Measurements from ENCODE around the gene PHTF2. TPM values are rescaled to one million over a fixed set of nuclear protein-coding genes. Genes with fewer than 3 reads are reported as not detected.

Gene PHTF2
- total RNA-seq, 1 donor from 2014 or later, result 27.0 TPM

GRCh38 chr7:77843194-77843593, 44.6 kb downstream of the PHTF2 start:
- H3K27ac Mint-ChIP-seq (ENCODE audit: unreplicated experiment), result no peak overlapping the region
- Histone ChIP-seq H3K9me3 (ENCODE audit: insufficient read depth, low read depth, low read length) (no peaks in the 10 kb centered on the region), H4K20me1 (ENCODE audit: insufficient read depth, low read length) (no peaks in the 10 kb centered on the region), H3K9ac (ENCODE audit: low read length) (no peak overlapping the region), H3K36me3 (ENCODE audit: insufficient read depth, low read length) (no peaks in the 10 kb centered on the region), H3K4me1 (ENCODE audit: insufficient read depth, low read length) (no peaks in the 10 kb centered on the region), H3K27me3 (ENCODE audit: insufficient read depth, low read length) (no peaks in the 10 kb centered on the region), H3K4me2 (ENCODE audit: low read length) (no peak overlapping the region), H2AFZ (ENCODE audit: low read depth, low read length) (no peak overlapping the region), H3K4me3 (ENCODE audit: insufficient read depth, low read depth, low read length) (no peak overlapping the region), H3K27ac (ENCODE audit: low read depth, low read length) (no peak overlapping the region), H3K79me2 (ENCODE audit: insufficient read depth, low read length) (peaks cover 2% of the 10 kb centered on the region)
- H3K9me3 Mint-ChIP-seq (ENCODE audit: unreplicated experiment), result no peaks in the 10 kb centered on the region
- FAIRE-seq (no peak), DNase-seq (ENCODE audit: low read depth) (no peak)
- no peaks in the 10 kb centered on the region for H3K4me1 Mint-ChIP-seq (ENCODE audit: low read depth, unreplicated experiment)
- no peak overlapping the region for H3K4me3 Mint-ChIP-seq (ENCODE audit: unreplicated experiment)
- H3K27me3 Mint-ChIP-seq (ENCODE audit: low read depth, unreplicated experiment), result no peaks in the 10 kb centered on the region
- no peak for TF ChIP-seq EZH2 (IDR thresholded peaks at IDR 0.05; ENCODE audit: insufficient read depth, low read length)
- peaks cover 3% of the 10 kb centered on the region for H3K36me3 Mint-ChIP-seq (ENCODE audit: low read depth, unreplicated experiment)

GRCh38 chr7:77846317-77847092, 47.9 kb downstream of the PHTF2 start:
- DNase-seq (ENCODE audit: low read depth), result no peak
- H3K27me3 Mint-ChIP-seq (ENCODE audit: low read depth, unreplicated experiment), result no peaks in the 10 kb centered on the region
- Histone ChIP-seq H3K4me1 (ENCODE audit: insufficient read depth, low read length) (no peaks in the 10 kb centered on the region), H4K20me1 (ENCODE audit: insufficient read depth, low read length) (peaks cover 3% of the 10 kb centered on the region), H3K4me3 (ENCODE audit: insufficient read depth, low read depth, low read length) (no peak overlapping the region), H3K79me2 (ENCODE audit: insufficient read depth, low read length) (peaks cover 6% of the 10 kb centered on the region), H3K27me3 (ENCODE audit: insufficient read depth, low read length) (no peaks in the 10 kb centered on the region), H3K9ac (ENCODE audit: low read length) (no peak overlapping the region), H3K9me3 (ENCODE audit: insufficient read depth, low read depth, low read length) (no peaks in the 10 kb centered on the region), H3K4me2 (ENCODE audit: low read length) (no peak overlapping the region), H3K36me3 (ENCODE audit: insufficient read depth, low read length) (no peaks in the 10 kb centered on the region), H3K27ac (ENCODE audit: low read depth, low read length) (no peak overlapping the region), H2AFZ (ENCODE audit: low read depth, low read length) (no peak overlapping the region)
- TF ChIP-seq CTCF (IDR thresholded peaks at IDR 0.05; ENCODE audit: insufficient read depth, low read depth, low read length), result no peak
- TF ChIP-seq EZH2 (IDR thresholded peaks at IDR 0.05; ENCODE audit: insufficient read depth, low read length), result no peak
- H3K36me3 Mint-ChIP-seq (ENCODE audit: low read depth, unreplicated experiment), result peaks cover 3% of the 10 kb centered on the region
- H3K9me3 Mint-ChIP-seq (ENCODE audit: unreplicated experiment), result no peaks in the 10 kb centered on the region
- H3K4me1 Mint-ChIP-seq (ENCODE audit: low read depth, unreplicated experiment), result no peaks in the 10 kb centered on the region
- H3K27ac Mint-ChIP-seq (ENCODE audit: unreplicated experiment), result no peak overlapping the region
- no peak for FAIRE-seq
- no peak overlapping the region for H3K4me3 Mint-ChIP-seq (ENCODE audit: unreplicated experiment)

DNA sequence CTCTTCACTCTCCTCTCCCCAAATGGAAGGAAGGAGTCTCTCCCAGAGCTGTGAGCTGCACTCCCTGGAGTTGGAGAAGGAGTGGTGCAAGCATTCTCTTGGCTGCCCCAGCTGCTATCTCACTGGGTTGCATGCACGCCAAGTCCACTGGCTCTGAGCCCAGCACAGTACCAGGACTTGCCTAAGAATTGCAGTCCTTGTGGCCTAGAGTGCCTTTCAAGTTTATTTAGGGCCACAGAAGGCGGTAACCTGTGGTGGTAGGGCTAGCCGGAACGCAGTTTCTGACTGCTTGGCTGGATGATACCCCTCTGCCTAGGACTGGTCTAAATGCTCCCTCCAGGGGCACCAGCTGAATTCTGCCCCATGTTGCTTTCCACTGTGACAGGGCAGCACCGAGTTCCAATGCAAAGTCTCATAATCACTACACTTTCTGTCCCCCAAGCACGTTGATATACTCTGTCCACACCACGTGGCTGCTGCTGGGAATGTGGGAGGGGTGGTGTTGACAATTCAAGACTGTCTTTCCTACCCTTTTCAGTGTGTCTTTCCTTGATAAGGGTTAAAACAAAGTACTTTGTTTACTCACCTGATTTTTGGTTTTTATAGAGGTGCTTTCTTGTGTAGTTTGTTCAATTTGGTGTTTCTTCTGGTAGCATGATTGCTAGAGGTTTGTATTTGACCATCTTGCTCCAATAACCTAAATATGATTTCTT, 57.0 kb downstream of the PHTF2 start:
- Mint-ChIP-seq H3K4me1 (ENCODE audit: low read depth, unreplicated experiment) (no peaks in the 10 kb centered on the region), H3K27me3 (ENCODE audit: low read depth, unreplicated experiment) (no peaks in the 10 kb centered on the region), H3K36me3 (ENCODE audit: low read depth, unreplicated experiment) (peaks cover 8% of the 10 kb centered on the region), H3K27ac (ENCODE audit: unreplicated experiment) (no peak overlapping the region), H3K4me3 (ENCODE audit: unreplicated experiment) (no peak overlapping the region), H3K9me3 (ENCODE audit: unreplicated experiment) (no peaks in the 10 kb centered on the region)
- H3K4me1 ChIP-seq (ENCODE audit: insufficient read depth, low read length), result no peaks in the 10 kb centered on the region
- H3K79me2 ChIP-seq (ENCODE audit: insufficient read depth, low read length), result peaks cover 10% of the 10 kb centered on the region
- no peak overlapping the region for H3K27ac ChIP-seq (ENCODE audit: low read depth, low read length)
- H4K20me1 ChIP-seq (ENCODE audit: insufficient read depth, low read length), result no peaks in the 10 kb centered on the region
- H3K27me3 ChIP-seq (ENCODE audit: insufficient read depth, low read length), result no peaks in the 10 kb centered on the region
- H2AFZ ChIP-seq (ENCODE audit: low read depth, low read length), result no peak overlapping the region
- no peaks in the 10 kb centered on the region for H3K9me3 ChIP-seq (ENCODE audit: insufficient read depth, low read depth, low read length)
- no peak overlapping the region for H3K4me2 ChIP-seq (ENCODE audit: low read length)
- no peak overlapping the region for H3K4me3 ChIP-seq (ENCODE audit: insufficient read depth, low read depth, low read length)
- FAIRE-seq, result no peak
- TF ChIP-seq EZH2 (IDR thresholded peaks at IDR 0.05; ENCODE audit: insufficient read depth, low read length) (no peak), CTCF (IDR thresholded peaks at IDR 0.05; ENCODE audit: insufficient read depth, low read depth, low read length) (no peak)
- H3K9ac ChIP-seq (ENCODE audit: low read length), result no peak overlapping the region
- no peaks in the 10 kb centered on the region for H3K36me3 ChIP-seq (ENCODE audit: insufficient read depth, low read length)
- DNase-seq (ENCODE audit: low read depth), result peak; percentile 29

Data from astrocyte (in vitro differentiated cells and primary cell).